DND-41 (cell line): ENCODE measurements around the gene HMGB2.

Source experiments
- CTCF ChIP-seq: IDR thresholded peaks from 2 replicates; pipeline ENCODE4 v1.5.1; 2012; ENCODE audit warnings: borderline replicate concordance, low read length, moderate library complexity, mild to moderate bottlenecking; ENCODE audit not compliant: poor library complexity, severe bottlenecking; ENCODE audit errors: extremely low read depth
- EZH2 ChIP-seq: IDR thresholded peaks from 3 replicates; pipeline ENCODE4 v1.6.1; 2012; ENCODE audit warnings: borderline replicate concordance, low read depth, mild to moderate bottlenecking, moderate library complexity, low read length, inconsistent platforms; ENCODE audit not compliant: severe bottlenecking

- TF ChIP-seq CTCF = no peak
- no peak for TF ChIP-seq EZH2
Measured at GRCh38 chr4:173374588-173374987, 40.4 kb upstream of the HMGB2 start.
